GM12872 (cell line): ENCODE measurements around the gene SUN2.

Source experiments
- TF ChIP-seq, protein P1 (sequence below): IDR thresholded peaks from 3 replicates; pipeline ENCODE4 v1.5.1; 2011; ENCODE audit warnings: low read depth, mild to moderate bottlenecking, low read length, moderate library complexity; ENCODE audit not compliant: insufficient read depth

The SUN2 gene

DNA sequence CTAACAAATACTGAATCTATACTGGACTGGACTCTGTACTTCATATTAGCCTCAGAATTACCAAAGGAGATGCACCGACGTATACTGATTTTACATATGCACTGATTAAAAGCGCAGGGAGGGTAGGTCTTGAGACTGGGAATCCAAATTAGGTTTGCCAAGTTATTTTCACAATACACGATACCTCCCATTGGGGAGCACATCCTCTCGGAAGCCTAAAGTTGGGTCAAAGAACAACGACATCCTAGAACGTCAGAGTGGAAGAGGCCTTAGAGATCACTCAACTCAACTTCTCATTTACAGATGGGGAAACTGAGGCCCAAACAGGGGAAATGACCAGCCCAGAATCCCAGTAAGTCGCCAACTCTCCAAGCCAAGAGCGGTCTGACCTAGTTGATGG, 37.5 kb upstream of the SUN2 start:
- TF ChIP-seq, protein P1, sequence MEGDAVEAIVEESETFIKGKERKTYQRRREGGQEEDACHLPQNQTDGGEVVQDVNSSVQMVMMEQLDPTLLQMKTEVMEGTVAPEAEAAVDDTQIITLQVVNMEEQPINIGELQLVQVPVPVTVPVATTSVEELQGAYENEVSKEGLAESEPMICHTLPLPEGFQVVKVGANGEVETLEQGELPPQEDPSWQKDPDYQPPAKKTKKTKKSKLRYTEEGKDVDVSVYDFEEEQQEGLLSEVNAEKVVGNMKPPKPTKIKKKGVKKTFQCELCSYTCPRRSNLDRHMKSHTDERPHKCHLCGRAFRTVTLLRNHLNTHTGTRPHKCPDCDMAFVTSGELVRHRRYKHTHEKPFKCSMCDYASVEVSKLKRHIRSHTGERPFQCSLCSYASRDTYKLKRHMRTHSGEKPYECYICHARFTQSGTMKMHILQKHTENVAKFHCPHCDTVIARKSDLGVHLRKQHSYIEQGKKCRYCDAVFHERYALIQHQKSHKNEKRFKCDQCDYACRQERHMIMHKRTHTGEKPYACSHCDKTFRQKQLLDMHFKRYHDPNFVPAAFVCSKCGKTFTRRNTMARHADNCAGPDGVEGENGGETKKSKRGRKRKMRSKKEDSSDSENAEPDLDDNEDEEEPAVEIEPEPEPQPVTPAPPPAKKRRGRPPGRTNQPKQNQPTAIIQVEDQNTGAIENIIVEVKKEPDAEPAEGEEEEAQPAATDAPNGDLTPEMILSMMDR, result no peak

DNA sequence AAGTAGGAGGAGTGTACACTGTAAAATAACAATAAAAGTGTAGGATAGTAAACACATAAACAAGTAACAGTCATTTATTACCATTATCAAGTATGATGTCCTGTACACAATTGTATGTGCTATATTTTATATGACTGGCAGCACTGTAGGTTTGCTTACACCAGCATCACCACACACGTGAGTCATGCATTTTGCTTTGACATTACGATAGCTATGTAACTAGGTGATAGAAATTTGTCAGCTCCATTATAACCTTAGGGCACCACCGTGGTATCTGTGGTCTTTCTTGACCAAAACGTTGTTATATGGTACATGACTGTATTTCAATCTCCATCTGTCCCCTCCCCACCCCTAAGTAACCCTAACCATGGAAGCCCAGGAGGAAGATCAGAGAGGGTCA, 37.0 kb upstream of the SUN2 start:
- TF ChIP-seq, protein P1, result no peak

DNA sequence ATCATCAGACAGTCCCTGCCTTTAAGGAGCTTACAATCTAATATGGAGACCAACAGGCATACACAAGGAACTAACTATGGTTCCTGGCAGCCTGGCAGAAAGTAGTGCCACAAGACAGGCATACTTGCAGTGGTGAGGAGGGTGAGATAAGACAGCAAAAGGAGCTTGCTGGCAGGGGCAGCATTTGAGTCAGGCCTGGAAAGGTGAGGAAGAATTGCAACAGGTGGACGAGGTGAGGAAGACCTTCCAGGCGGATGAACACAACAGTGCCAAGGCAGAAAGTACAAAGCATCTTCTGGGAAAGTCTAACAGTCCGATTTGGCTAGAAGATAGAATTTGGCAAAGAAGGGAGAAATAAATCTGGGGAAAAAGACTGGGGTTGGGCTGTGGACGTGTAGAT, 33.8 kb upstream of the SUN2 start:
- TF ChIP-seq, protein P1, result no peak

DNA sequence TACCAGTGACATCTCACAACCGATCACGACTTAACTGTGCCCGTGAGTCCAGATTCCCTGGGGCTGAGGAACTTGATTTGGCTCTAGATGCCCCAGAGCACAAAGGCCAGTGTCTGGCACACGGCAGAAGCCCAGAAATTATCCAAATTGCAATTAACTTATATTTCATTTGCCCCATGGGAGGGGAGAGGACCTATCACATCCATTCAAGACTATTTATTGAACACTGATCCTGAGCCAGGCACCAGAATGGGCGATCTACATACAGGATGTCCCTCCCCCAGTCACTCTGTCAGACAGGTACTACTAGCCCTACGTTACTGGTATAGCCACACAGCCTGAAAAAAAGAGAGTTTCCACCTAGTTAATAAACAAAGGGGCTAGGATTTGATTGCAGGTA, 33.0 kb upstream of the SUN2 start:
- TF ChIP-seq, protein P1, result no peak

DNA sequence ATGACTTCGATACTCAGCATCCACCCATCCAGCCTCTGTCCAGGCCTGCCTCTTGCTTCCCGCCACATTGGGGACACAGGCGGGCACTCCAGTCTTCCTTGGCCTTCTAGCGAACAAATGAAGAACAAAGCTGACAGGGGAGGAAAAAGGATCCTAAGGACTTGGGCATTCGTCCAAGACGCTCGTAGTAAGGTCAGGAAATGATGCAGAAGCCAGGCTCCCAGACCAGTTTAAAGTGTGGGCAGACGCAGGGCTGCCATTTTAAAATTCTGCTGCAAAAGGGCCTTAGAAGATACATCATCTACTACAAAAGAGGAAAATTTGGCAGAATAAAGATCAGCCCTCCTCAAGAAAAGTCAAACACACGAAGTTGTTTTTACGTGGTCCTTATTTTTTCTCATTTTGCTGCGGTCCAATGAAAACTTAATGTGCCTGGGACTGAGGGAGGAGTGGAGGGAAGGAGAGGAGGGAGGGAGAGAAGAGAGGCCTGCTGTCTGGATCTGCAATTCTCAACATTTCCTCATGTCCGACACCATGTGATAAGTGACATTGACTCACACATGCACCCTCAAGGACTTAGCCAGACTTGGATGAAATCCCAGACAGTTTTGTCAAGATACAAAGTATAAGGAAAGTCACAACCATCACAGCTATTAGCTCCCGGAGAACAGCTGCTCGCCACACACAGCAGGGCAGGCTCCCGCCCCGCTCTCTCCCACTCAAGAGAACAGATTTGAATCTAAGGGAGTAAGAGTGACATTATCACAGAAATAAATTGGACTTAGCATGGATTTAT, 32.4 kb upstream of the SUN2 start:
- TF ChIP-seq, protein P1, result no peak

DNA sequence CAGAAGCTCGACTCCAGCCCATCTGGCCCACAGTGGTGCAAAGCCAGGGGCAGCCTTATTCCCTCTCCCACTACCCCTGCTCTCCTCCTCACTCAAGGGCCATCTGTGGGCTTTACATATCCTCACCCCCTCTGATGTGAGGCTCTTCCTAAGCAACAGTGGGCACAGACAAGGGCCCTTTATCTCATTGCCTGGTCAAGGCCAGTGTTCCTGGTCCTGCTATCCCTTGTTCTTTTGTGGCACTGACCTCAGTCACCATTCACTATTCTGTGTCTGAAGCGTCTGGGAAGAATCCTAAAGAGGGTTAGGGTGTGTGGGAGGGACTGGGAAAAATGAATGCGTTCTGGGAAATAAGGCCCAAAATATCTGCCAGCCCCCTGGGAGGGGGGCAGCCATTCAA, 30.8 kb upstream of the SUN2 start:
- TF ChIP-seq, protein P1, result no peak

DNA sequence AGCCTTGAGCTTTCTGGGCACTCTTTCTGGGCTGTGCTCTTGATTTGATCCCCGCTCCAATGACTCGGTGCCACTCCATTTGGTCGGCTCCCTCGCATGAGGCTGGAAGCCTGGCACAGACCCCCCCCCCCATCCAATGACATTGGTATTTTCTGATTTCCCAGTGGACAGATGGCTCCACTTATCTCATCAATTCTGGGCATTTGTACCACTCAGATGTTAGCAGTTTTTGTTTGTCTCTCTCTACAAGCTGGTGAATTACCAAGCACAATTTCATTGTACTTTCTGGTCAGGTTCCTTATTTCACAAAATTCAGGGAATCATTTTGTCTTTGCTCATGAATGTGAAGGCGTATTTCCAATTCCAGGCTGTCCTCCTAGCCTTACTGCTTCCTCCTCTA, 29.1 kb upstream of the SUN2 start:
- TF ChIP-seq, protein P1, result no peak
